IPS DF 4.7 (cell line): Measurements from ENCODE around the gene SLC7A10.
"Not testable (repeated sequence)": the region's sequence is repeated elsewhere in the genome, so short reads cannot be mapped to it uniquely, and the experiment has no call there.

Experiments
- DNase-seq: peaks from one replicate; pipeline ENCODE4 v3.0.0-alpha.2; 2013; ENCODE audit warnings: low spot score; ENCODE audit errors: extremely low read depth

The SLC7A10 gene

GRCh38 chr19:33217881-33218280 lies 7.8 kb downstream of the SLC7A10 start:
- no peak for DNase-seq

- no peak for DNase-seq
Measured at GRCh38 chr19:33216198-33216830, 9.3 kb downstream of the SLC7A10 start.

GRCh38 chr19:33215438-33216197 lies 10.0 kb downstream of the SLC7A10 start:
- no peak for DNase-seq

GRCh38 chr19:33214596-33214995 lies 11.1 kb downstream of the SLC7A10 start:
- DNase-seq = no peak

GRCh38 chr19:33212436-33213172 lies 13.0 kb downstream of the SLC7A10 start:
- DNase-seq = no peak

GRCh38 chr19:33211794-33212435 lies 13.7 kb downstream of the SLC7A10 start:
- no peak for DNase-seq

GRCh38 chr19:33210266-33210940 lies 15.2 kb downstream of the SLC7A10 start:
- DNase-seq = no peak

GRCh38 chr19:33209850-33210230 lies 15.8 kb downstream of the SLC7A10 start:
- not testable (repeated sequence) for DNase-seq

- no peak for DNase-seq
Measured at GRCh38 chr19:33208904-33209849, 16.5 kb downstream of the SLC7A10 start.

GRCh38 chr19:33208371-33208895 lies 17.2 kb downstream of the SLC7A10 start:
- no peak for DNase-seq

GRCh38 chr19:33207903-33208302 lies 17.7 kb downstream of the SLC7A10 start:
- DNase-seq = no peak

- DNase-seq = no peak
Measured at GRCh38 chr19:33207040-33207620, 18.5 kb downstream of the SLC7A10 start.

GRCh38 chr19:33206261-33207039 lies 19.2 kb downstream of the SLC7A10 start:
- no peak for DNase-seq

GRCh38 chr19:33205531-33206260 lies 20.0 kb downstream of the SLC7A10 start:
- DNase-seq = no peak

GRCh38 chr19:33205110-33205509 lies 20.5 kb downstream of the SLC7A10 start:
- no peak for DNase-seq

- no peak for DNase-seq
Measured at GRCh38 chr19:33204136-33204973, 21.3 kb downstream of the SLC7A10 start.

- no peak for DNase-seq
Measured at GRCh38 chr19:33203529-33203928, 22.1 kb downstream of the SLC7A10 start.
